ENCODE results near the gene URI1. TPM values are rescaled to one million over a fixed set of nuclear protein-coding genes. Genes with fewer than 3 reads are reported as not detected.

The URI1 gene
- total and polyA plus RNA-seq, 2 of the 8 experiments (the other 6 are each of a cell fraction or from before 2014, with no cell fraction given) = 27.7 to 64.3 TPM

DNA sequence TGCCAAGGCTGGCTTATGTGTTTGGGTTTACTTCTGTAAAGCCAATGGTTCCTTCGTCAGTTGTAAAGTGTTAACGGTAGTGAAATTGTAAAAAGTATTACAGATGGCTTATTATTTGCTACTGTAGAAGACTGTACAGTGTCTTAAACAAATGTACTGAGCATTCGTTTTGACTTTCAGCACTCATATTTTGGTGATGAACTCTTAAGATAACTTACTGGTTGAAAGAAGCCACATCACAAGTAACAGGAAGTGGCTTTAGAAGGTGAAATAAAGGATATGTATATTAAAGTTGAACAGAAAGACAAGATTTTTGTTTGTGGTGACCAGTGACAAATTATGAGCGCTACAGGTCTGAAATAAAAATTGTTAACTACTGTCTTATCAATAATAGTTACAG lies 64.2 kb downstream of the URI1 start:
- no peaks in the 10 kb centered on the region for H3K27me3 ChIP-seq (replicated peaks in 1 of 4; ENCODE audit: control insufficient read depth in 3 of 4, extremely low read depth in 1 of 4, insufficient read depth in 3 of 4, low read length in 3 of 4)
- H3K14ac ChIP-seq (ENCODE audit: insufficient read length) = no peak overlapping the region
- H3K23ac ChIP-seq (ENCODE audit: insufficient read length) = no peak overlapping the region
- no peak overlapping the region for H3K27ac ChIP-seq (ENCODE audit: low read depth, low read length)
- H3K36me3 ChIP-seq (ENCODE audit: control insufficient read depth in 2 of 4, insufficient read depth in 4 of 4, low read length in 3 of 4) = peaks cover 0 to 5% (median 2%) of the 10 kb centered on the region in 4 experiments; a peak in 2 of 8 replicates
- H3K4me1 ChIP-seq (replicated peaks in 1 of 4; ENCODE audit: control insufficient read depth in 3 of 4, insufficient read depth in 4 of 4, low read length in 3 of 4) = no peaks in the 10 kb centered on the region
- no peak overlapping the region for H2AFZ ChIP-seq (ENCODE audit: low read length)
- no peak overlapping the region for H4K5ac ChIP-seq (ENCODE audit: insufficient read length, low read depth, low read length)
- H3K56ac ChIP-seq (replicated peaks; ENCODE audit: insufficient read length, low read depth, low read length) = no peak overlapping the region
- H3K4me3 ChIP-seq (ENCODE audit: extremely low read depth in 1 of 4, insufficient read depth in 2 of 4, low read depth in 3 of 4, low read length in 4 of 4) = no peak overlapping the region
- TF ChIP-seq EP300 (IDR thresholded peaks at IDR 0.05; ENCODE audit: borderline replicate concordance in 1 of 2, low read depth in 2 of 2, low read length in 2 of 2) = no peak
- no peak overlapping the region for H2BK120ac ChIP-seq (replicated peaks; ENCODE audit: low read depth, low read length)
- H2BK20ac ChIP-seq (ENCODE audit: low read length) = no peak overlapping the region
- no peak overlapping the region for H3K4me2 ChIP-seq (ENCODE audit: insufficient read depth in 1 of 2, low read depth in 2 of 2, low read length in 2 of 2)
- H2BK15ac ChIP-seq (ENCODE audit: low read length) = no peak overlapping the region
- FAIRE-seq = no peak
- H4K8ac ChIP-seq (ENCODE audit: extremely low read depth, insufficient read depth, low read length) = no peak overlapping the region
- no peak overlapping the region for H3K4ac ChIP-seq (replicated peaks; ENCODE audit: insufficient read length, low read depth, low read length)
- ChIA-PET CTCF (ENCODE audit: partially characterized antibody) (no interaction called here), POLR2A (ENCODE audit: partially characterized antibody) (no interaction called here)
- H3K9me3 ChIP-seq (ENCODE audit: insufficient read depth in 2 of 2, low read depth in 1 of 2, low read length in 1 of 2) = no peaks in the 10 kb centered on the region
- no peak overlapping the region for H2BK5ac ChIP-seq (ENCODE audit: low read depth, low read length)
- no peak overlapping the region for H2AK5ac ChIP-seq (ENCODE audit: low read depth, low read length)
- no peak overlapping the region for H3K18ac ChIP-seq (ENCODE audit: extremely low read depth, low read length)
- H3K79me1 ChIP-seq (ENCODE audit: low read depth, low read length) = no peaks in the 10 kb centered on the region; the same call in 1 of the 2 replicates
- H3K23me2 ChIP-seq (ENCODE audit: low read depth, low read length) = no peaks in the 10 kb centered on the region
- H4K91ac ChIP-seq (replicated peaks; ENCODE audit: insufficient read length, low read length) = no peak overlapping the region
- no peak for DNase-seq (ENCODE audit: low read depth in 1 of 2, low spot score in 2 of 2)
- peaks cover 0 to 4% of the 10 kb centered on the region in 2 experiments for H4K20me1 ChIP-seq (replicated peaks in 1 of 2; ENCODE audit: control insufficient read depth in 1 of 2, insufficient read depth in 2 of 2, low read length in 2 of 2)
- peaks cover 0 to 3% of the 10 kb centered on the region in 2 experiments; a peak in 1 of 4 replicates for H3K79me2 ChIP-seq (ENCODE audit: control insufficient read depth in 1 of 2, insufficient read depth in 2 of 2, low read length in 2 of 2)
- 86% methylated on average over 4 of the region's 4 CpGs; no CpG with 5 or more reads in 1 of the 2 experiments for WGBS, 2 experiments (ENCODE audit: extremely low coverage in 1 of 2, insufficient coverage in 1 of 2, insufficient read length in 1 of 2, insufficient replicate concordance in 2 of 2, low coverage in 1 of 2, low lambda C conversion rate in 2 of 2, missing lambda C conversion rate in 1 of 2)
- no peak overlapping the region for H3K9ac ChIP-seq (replicated peaks in 1 of 4; ENCODE audit: extremely low read depth in 1 of 4, low read depth in 3 of 4, low read length in 3 of 4)
- no peak overlapping the region for H2BK12ac ChIP-seq (ENCODE audit: low read depth, low read length)

Measured in H1 (cell line).